ENCODE results near the gene TARDBP.
A peak's percentile ranks its signal among the peaks of the same experiment; 100 is the strongest.
"Not testable (repeated sequence)": the region's sequence is repeated elsewhere in the genome, so short reads cannot be mapped to it uniquely, and the experiment has no call there.

TARDBP gene

DNA sequence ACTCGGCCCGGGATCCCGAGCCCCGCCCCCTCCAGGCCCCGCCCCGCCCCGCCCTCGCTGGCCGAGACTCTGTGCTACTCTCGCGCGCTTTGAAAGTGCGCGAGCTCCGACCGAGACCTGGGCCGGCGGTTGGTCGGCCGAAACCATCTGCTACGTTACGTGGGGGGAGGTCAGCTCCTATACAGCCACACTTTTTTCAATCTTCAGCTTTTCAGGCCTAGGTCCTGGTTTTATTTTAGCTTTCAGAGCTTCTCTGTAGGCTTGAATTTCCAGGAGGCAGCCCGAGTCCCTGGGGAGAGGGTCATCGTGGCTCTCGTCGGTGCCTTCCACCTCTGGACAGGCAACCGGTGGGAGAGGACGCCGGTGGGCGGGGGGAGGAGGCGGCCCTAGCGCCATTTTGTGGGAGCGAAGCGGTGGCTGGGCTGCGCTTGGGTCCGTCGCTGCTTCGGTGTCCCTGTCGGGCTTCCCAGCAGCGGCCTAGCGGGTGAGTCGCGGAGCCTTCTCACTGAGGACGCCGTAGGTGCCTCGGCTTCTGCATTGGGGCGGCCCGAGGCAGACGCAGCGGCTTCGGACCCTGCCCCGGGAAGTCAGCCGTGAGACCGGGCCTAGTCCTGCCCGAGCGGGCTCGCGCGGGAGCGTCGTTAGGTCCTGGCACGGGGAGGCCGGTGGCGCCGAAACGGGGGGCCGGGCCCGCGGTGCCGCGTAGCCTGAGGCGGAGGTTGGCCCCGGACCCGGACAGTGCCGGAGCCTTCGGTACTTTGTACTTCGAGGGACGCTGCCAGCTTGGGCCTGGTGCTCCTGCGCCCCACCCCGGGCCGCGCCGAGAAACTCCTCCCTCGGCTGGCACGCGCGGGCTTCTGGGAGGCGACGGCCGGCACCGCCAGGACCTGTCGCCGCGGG is at the start of gene TARDBP:
TSS of gene TARDBP (plus strand) at position 395 of the 900 bp plus-strand sequence. CDS start 1,074 bp downstream, outside the sequence.
- DNase-seq (ENCODE audit: low read depth, low spot score), result peak; percentile 85

DNA sequence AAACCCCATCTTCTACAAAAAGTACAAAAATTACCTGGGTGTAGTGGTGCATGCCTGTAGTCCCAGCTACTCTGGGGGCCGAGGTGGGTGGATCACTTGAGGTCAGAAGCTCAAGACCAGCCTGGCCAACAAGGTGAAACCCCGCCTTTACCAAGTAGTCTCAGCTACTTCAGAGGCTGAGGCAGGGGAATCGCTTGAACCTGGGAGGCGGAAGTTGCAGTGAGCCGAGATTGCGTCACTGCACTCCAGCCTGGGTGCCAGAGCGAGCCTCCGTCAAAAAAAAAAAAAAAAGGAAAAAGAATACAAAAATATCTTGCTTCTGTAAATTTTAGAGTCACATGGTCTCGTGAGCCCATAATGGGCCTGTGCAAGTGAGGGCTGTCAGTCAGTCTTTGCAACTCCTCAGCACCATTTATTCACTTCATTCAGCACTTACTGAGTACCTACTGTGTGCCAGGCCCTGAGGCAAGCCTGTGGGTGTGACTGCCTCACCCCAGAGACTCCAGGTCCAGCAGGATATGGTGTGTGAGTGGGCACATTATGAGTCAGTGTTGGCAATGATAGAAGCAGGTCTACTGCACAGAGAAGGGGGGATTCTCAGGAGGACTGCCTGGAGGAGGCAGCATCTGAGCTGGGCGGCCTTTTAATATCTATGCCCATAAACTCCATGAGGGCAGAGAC is 46.8 kb upstream of the TARDBP start:
- DNase-seq (ENCODE audit: low read depth, low spot score), result no peak

GRCh38 chr1:10967090-10967489 is 45.4 kb upstream of the TARDBP start:
- no peak for DNase-seq (ENCODE audit: low read depth, low spot score)

GRCh38 chr1:10968411-10968826 is 44.0 kb upstream of the TARDBP start:
- no peak for DNase-seq (ENCODE audit: low read depth, low spot score)

DNA sequence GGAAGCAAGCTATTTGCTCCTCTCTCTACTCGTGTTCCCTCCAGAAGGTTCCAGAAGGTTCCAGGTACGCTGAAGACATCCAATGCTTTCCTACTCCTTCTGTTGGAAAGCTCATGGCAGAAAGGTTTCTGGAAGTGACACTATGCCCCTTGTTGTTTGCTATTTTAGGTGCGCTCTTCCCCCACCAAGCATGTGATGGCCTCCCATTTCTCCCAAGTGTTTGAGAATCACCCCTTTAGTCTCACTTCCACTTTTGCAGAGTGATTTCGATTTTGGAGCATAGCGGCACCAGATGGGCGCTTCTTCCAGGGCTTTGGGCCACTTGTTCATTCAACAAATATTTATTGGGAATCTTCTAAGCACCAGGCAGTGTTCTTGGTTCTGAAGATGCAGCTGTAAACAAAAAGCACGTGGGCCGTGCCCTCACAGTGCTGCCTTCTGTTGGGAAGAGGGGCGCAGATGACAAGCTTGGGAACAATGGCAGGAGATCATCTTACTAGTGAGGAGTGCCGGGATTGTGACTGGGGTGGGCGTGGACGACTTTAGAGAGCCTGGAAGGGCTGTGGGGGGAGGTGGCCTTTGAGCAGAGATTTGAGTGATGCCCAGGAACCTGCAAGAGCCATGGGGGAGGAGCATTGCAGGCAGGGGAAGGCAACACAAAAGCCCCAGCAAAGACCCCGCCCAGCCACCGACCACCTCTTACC is 43.0 kb upstream of the TARDBP start:
- DNase-seq (ENCODE audit: low read depth, low spot score), result no peak

- no peak for DNase-seq (ENCODE audit: low read depth, low spot score)
Measured at GRCh38 chr1:10969971-10970332, 42.5 kb upstream of the TARDBP start.

- DNase-seq (ENCODE audit: low read depth, low spot score), result no peak
Measured at GRCh38 chr1:10973552-10973951, 38.9 kb upstream of the TARDBP start.

DNA sequence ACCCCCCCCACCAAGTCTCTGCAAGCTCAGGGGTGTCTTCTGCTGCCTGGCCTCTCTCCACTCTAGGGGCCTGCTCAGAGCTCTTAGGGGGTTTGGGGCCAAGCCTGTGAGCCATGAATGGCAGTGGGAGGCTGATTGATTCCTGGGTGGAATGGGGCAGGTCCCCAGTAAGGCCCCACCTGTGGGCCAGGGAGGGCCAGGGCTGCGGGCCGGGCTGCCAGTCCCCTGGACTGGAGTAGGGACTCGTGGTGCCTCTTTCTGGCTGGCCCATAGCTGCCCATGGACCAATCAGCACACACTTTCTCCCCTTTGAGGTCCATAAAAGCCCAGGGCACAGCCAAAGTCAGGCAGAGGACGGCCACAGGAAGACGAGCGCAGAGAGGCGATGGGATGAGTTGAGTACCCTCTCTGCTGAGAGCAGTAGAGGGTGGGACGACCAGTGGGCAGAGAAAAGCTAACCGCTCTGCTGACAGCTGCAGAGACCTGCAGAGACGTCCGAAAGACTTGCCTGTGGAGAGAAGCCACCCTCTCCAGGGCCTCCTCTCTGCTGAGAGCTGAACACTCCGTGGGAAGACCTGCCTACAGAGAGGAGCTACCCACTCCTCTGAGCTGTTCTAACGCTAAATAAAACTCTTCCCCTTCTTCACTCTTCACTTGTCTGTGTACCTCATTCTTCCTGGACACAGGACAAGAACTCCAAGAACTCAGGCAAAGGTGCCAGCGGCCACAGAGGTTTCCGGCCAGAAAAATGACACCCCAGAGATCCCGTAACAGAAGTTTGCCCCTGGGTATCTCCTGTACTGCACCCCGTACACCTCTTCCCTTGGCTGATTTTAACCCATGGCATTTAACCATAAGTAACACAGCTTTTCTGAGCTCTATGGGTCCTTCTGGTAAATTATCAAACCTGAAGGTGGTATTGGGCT is 38.2 kb upstream of the TARDBP start:
- DNase-seq (ENCODE audit: low read depth, low spot score), result no peak

- no peak for DNase-seq (ENCODE audit: low read depth, low spot score)
Measured at GRCh38 chr1:10975567-10976326, 36.7 kb upstream of the TARDBP start.

GRCh38 chr1:10978719-10979118 is 33.7 kb upstream of the TARDBP start:
- no peak for DNase-seq (ENCODE audit: low read depth, low spot score)

DNA sequence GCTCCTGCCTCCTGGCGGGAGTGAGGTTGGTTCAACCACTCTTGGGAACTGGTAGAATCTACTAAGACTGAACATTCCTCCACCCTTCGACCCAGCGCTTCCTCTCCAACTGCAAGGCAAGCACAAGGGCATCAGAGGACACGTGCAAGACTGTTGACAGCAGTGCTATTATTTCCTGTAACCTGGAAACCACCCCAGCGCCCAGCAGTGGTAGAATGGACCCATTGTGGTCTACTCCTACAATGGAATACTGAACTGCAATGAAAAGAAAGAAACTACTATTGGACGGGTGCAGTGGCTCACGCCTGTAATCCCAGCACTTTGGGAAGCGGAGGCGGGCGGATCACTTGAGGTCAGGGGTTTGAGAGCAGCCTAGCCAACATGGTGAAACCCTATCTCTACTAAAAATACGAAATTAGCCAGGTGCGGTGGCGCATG is 33.0 kb upstream of the TARDBP start:
- no peak for DNase-seq (ENCODE audit: low read depth, low spot score)

- DNase-seq (ENCODE audit: low read depth, low spot score), result no peak
Measured at GRCh38 chr1:10980094-10980577, 32.3 kb upstream of the TARDBP start.

GRCh38 chr1:10980841-10981727 is 31.4 kb upstream of the TARDBP start:
- DNase-seq (ENCODE audit: low read depth, low spot score), result no peak

GRCh38 chr1:10986525-10986890 is 25.9 kb upstream of the TARDBP start:
- no peak for DNase-seq (ENCODE audit: low read depth, low spot score)

DNA sequence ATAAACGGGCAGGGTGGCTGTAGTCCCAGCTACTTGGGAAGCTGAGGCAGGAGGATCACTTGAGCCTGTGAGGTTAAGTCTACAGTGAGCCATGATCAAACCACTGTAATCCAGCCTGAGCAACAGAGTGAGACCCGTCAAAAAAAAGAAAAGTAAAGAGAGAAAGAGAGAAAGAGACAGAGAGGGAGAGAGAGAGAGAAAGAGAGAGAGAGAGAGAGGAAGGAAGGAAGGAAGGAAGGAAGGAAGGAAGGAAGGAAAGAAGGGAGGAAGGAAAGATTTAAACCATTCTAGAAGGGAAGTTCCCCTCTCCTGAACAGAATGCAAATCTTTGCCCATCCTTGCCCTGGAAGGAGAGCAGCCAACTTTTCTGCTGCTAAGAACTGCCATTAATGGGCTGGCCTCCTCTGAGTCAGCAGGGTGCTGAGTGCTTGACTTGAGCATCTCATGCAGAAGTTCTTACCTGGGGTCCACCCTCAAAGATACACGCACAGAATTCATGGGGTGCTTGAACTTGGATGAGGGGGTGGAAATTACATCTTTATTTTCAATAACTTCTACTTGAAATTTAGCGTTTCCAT is 24.5 kb upstream of the TARDBP start:
- DNase-seq (ENCODE audit: low read depth, low spot score), result no peak

GRCh38 chr1:10989095-10989494 is 23.4 kb upstream of the TARDBP start:
- DNase-seq (ENCODE audit: low read depth, low spot score), result no peak

- DNase-seq (ENCODE audit: low read depth, low spot score), result not testable (repeated sequence)
Measured at GRCh38 chr1:10989920-10990516, 22.4 kb upstream of the TARDBP start.

- no peak for DNase-seq (ENCODE audit: low read depth, low spot score)
Measured at GRCh38 chr1:10990828-10991227, 21.6 kb upstream of the TARDBP start.
